Endothelial cell (in vitro differentiated cells): ENCODE results near the gene MGAT5. TPM values are rescaled to one million over a fixed set of nuclear protein-coding genes. Genes with fewer than 3 reads are reported as not detected.

Source experiments
- DNase-seq: peaks from one replicate; pipeline ENCODE4 v3.0.0; 2021; ENCODE audit warnings: low spot score
- H3K27ac Mint-ChIP-seq: one replicate; pipeline ENCODE4 v1.8.0; 2021; ENCODE audit warnings: mixed read lengths, inconsistent platforms; ENCODE audit not compliant: unreplicated experiment
- H3K27me3 Mint-ChIP-seq: one replicate; pipeline ENCODE4 v1.8.0; 2021; ENCODE audit warnings: mild to moderate bottlenecking, moderate library complexity, mixed read lengths, inconsistent platforms; ENCODE audit not compliant: unreplicated experiment
- H3K36me3 Mint-ChIP-seq: one replicate; pipeline ENCODE4 v1.8.0; 2021; ENCODE audit warnings: mild to moderate bottlenecking, low read depth, mixed read lengths, inconsistent platforms; ENCODE audit not compliant: unreplicated experiment
- H3K4me1 Mint-ChIP-seq: one replicate; pipeline ENCODE4 v1.8.0; 2021; ENCODE audit warnings: mild to moderate bottlenecking, mixed read lengths, inconsistent platforms; ENCODE audit not compliant: unreplicated experiment
- H3K4me3 Mint-ChIP-seq: one replicate; pipeline ENCODE4 v1.8.0; 2021; ENCODE audit warnings: mild to moderate bottlenecking, mixed read lengths, inconsistent platforms; ENCODE audit not compliant: unreplicated experiment
- H3K9me3 Mint-ChIP-seq: one replicate; pipeline ENCODE4 v1.8.0; 2021; ENCODE audit warnings: mixed read lengths, inconsistent platforms; ENCODE audit not compliant: unreplicated experiment
- total RNA-seq: library from RNA; stranded (reverse); fragmentation: NEBNext Ultra II Directional; extraction: Animal tissue kit (Norgen Biotek cat#: 25700); gene quantifications from one replicate; pipeline ENCODE4 v1.2.1, GENCODE V29; 2021; ENCODE audit not compliant: unreplicated experiment
- TF ChIP-seq, protein P1 (sequence below): fragments of 200-600 bp; sonication (generic); IDR thresholded peaks from one replicate; pipeline ENCODE4 v1.5.0; 2021; ENCODE audit warnings: antibody characterized with exemption; ENCODE audit not compliant: unreplicated experiment

MGAT5 gene
- total RNA-seq, 1 donor from 2014 or later: 124 TPM

DNA sequence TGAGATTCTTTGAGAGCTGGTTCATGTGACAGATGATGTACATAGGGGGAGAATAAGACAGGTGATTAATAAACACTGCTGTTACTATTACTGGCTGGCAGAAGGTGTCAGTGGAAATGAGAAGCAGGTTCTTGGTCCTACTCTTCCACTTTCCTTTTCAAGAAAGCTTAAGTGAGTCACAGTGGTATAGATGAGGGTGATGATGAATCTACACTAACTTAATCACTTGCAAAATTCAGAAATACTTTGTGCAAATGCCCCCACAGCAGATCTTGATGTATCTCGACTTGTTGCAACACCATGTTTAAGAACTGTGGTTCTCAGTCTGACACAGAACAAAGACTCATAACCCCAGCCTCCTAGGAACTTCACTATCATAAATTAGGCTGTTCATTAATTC, 35.9 kb upstream of the MGAT5 start:
- H3K36me3 Mint-ChIP-seq: peaks cover 15% of the 10 kb centered on the region
- H3K4me3 Mint-ChIP-seq: no peak overlapping the region
- TF ChIP-seq, protein P1, sequence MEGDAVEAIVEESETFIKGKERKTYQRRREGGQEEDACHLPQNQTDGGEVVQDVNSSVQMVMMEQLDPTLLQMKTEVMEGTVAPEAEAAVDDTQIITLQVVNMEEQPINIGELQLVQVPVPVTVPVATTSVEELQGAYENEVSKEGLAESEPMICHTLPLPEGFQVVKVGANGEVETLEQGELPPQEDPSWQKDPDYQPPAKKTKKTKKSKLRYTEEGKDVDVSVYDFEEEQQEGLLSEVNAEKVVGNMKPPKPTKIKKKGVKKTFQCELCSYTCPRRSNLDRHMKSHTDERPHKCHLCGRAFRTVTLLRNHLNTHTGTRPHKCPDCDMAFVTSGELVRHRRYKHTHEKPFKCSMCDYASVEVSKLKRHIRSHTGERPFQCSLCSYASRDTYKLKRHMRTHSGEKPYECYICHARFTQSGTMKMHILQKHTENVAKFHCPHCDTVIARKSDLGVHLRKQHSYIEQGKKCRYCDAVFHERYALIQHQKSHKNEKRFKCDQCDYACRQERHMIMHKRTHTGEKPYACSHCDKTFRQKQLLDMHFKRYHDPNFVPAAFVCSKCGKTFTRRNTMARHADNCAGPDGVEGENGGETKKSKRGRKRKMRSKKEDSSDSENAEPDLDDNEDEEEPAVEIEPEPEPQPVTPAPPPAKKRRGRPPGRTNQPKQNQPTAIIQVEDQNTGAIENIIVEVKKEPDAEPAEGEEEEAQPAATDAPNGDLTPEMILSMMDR: no peak
- no peak overlapping the region for H3K27ac Mint-ChIP-seq
- DNase-seq: no peak
- H3K27me3 Mint-ChIP-seq: peaks cover 5% of the 10 kb centered on the region
- peaks cover 62% of the 10 kb centered on the region for H3K4me1 Mint-ChIP-seq
- no peaks in the 10 kb centered on the region for H3K9me3 Mint-ChIP-seq

DNA sequence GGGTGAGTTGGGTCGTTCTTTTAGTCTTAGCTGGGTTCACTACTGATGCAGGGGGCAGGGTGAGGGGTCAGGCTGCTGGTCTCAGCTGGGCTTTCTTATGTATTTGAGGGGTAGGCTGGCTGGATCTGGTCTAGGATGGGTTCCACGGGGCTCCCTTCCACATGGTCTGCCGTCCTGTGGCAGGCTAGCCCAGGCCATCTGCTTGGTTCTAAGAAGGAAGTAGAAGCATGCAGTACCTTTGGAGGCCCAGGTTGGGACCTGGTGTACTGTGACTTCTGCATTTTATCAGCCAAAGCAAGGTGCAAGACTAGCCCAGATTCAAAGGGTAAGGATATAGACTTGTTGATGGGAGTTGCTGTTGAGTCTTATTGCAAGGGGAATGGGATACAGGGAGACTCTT, 35.5 kb upstream of the MGAT5 start:
- no peak for DNase-seq
- H3K27ac Mint-ChIP-seq: peak overlapping the region; percentile 65
- TF ChIP-seq, protein P1: no peak
- H3K9me3 Mint-ChIP-seq: no peaks in the 10 kb centered on the region
- H3K36me3 Mint-ChIP-seq: peaks cover 15% of the 10 kb centered on the region
- H3K4me1 Mint-ChIP-seq: peaks cover 67% of the 10 kb centered on the region
- peaks cover 5% of the 10 kb centered on the region for H3K27me3 Mint-ChIP-seq
- no peak overlapping the region for H3K4me3 Mint-ChIP-seq

DNA sequence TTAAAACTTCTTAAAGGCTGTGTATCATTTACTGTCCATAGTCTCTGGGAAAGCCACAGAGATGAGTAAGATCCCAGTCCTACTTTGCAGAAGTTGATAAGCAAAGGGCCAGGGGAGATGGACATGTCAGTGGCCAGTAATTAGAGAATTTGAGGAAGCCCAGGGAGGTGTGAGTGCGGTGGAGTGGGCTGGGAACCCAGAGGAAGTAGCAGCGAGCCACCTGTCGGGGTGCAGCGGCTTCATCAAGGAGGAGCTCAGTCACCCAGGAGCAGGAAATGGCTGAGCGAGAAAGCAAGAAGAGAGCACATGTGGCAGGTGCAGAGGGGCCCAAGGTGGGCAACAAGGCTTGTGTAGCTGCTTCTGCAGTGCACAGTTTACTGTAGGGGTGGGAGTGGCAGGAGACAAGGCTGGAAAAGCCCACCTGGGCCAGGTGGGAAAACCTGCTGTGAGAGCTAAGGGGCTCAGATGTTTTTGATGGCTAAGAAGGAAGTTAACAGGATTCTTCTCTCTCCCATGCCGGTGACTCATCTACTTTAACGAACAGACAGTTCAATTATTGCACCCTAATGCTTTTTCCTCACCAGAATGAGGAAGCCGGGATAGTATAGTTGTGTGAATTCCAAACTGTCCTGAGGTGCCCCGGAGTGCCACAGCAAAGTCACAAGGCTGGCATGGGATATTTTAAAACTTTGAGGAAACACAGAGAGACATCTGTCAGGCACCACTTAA, 34.8 kb upstream of the MGAT5 start:
- TF ChIP-seq, protein P1: no peak
- H3K36me3 Mint-ChIP-seq: peaks cover 15% of the 10 kb centered on the region
- peaks cover 5% of the 10 kb centered on the region for H3K27me3 Mint-ChIP-seq
- H3K4me1 Mint-ChIP-seq: peaks cover 69% of the 10 kb centered on the region
- DNase-seq: no peak
- peak overlapping the region; percentile 65 for H3K27ac Mint-ChIP-seq
- H3K4me3 Mint-ChIP-seq: peak overlapping the region; percentile 60
- no peaks in the 10 kb centered on the region for H3K9me3 Mint-ChIP-seq

GRCh38 chr2:134220344-134220974, 33.4 kb upstream of the MGAT5 start:
- no peak for DNase-seq
- Mint-ChIP-seq H3K27me3 (peaks cover 5% of the 10 kb centered on the region), H3K4me1 (peaks cover 75% of the 10 kb centered on the region), H3K36me3 (peaks cover 7% of the 10 kb centered on the region), H3K4me3 (peak overlapping the region; percentile 8), H3K9me3 (no peaks in the 10 kb centered on the region), H3K27ac (peak overlapping the region; percentile 93)
- TF ChIP-seq, protein P1: no peak

GRCh38 chr2:134224005-134224404, 29.9 kb upstream of the MGAT5 start:
- no peak for DNase-seq
- Mint-ChIP-seq H3K27ac (peak overlapping the region; percentile 38), H3K36me3 (peaks cover 6% of the 10 kb centered on the region), H3K9me3 (no peaks in the 10 kb centered on the region), H3K27me3 (peaks cover 2% of the 10 kb centered on the region), H3K4me3 (no peak overlapping the region), H3K4me1 (peaks cover 68% of the 10 kb centered on the region)
- TF ChIP-seq, protein P1: no peak
